OCI-LY3 (cell line): Measurements from ENCODE around the gene ATP10A.

Experiments used
- EZH2phosphoT487 ChIP-seq: fragments of 200-600 bp; shearing (Covaris generic); IDR thresholded peaks from 2 replicates; pipeline ENCODE4 v1.6.1; 2018; ENCODE audit warnings: antibody characterized with exemption, mixed run types, low read depth
- TF ChIP-seq, protein P1 (sequence below): fragments of 200-600, 300-600 bp; sonication (generic); IDR thresholded peaks from 2 replicates; pipeline ENCODE4 v1.5.1; 2014; ENCODE audit warnings: antibody characterized with exemption, low read length, low read depth

DNA sequence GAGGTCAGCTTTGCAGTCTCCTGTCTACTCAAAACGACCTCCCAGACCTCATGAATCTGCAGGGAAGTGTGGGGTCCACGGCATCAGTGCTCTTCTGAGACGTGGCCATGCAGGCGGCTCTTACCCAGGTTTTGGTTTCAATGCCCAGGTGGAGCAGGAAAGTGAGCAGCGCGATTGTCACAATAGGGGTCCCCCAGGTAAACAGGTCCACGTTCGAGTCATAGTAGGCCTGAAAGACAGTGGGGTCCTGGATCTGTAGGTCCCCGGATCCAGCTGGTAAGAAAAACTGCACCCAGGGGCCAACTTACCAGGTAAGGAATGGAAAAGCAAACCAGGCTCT lies 182.5 kb downstream of the ATP10A start:
- TF ChIP-seq, protein P1, sequence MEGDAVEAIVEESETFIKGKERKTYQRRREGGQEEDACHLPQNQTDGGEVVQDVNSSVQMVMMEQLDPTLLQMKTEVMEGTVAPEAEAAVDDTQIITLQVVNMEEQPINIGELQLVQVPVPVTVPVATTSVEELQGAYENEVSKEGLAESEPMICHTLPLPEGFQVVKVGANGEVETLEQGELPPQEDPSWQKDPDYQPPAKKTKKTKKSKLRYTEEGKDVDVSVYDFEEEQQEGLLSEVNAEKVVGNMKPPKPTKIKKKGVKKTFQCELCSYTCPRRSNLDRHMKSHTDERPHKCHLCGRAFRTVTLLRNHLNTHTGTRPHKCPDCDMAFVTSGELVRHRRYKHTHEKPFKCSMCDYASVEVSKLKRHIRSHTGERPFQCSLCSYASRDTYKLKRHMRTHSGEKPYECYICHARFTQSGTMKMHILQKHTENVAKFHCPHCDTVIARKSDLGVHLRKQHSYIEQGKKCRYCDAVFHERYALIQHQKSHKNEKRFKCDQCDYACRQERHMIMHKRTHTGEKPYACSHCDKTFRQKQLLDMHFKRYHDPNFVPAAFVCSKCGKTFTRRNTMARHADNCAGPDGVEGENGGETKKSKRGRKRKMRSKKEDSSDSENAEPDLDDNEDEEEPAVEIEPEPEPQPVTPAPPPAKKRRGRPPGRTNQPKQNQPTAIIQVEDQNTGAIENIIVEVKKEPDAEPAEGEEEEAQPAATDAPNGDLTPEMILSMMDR = no peak
- no peak for TF ChIP-seq EZH2phosphoT487
